Lung microvascular endothelial cell (primary cell): ENCODE data around the gene PPIP5K1. TPM values are rescaled to one million over a fixed set of nuclear protein-coding genes. Genes with fewer than 3 reads are reported as not detected.
A peak's percentile ranks its signal among the peaks of the same experiment; 100 is the strongest.

Source experiments
- DNase-seq, 2 donors: peaks; one replicate each; pipeline versions ENCODE4 v3.0.0 to v3.0.0-alpha.2; 2010; ENCODE audit warnings: low read depth in 2 of 2
- total RNA-seq: library from RNA; depleted of rRNA; stranded (reverse); fragments of >200 nt; gene quantifications from 2 replicates; pipeline ENCODE4 v1.2.1, GENCODE V29; 2014

Gene PPIP5K1
- total RNA-seq, 1 donor from 2014 or later, result 7.5 TPM

DNA sequence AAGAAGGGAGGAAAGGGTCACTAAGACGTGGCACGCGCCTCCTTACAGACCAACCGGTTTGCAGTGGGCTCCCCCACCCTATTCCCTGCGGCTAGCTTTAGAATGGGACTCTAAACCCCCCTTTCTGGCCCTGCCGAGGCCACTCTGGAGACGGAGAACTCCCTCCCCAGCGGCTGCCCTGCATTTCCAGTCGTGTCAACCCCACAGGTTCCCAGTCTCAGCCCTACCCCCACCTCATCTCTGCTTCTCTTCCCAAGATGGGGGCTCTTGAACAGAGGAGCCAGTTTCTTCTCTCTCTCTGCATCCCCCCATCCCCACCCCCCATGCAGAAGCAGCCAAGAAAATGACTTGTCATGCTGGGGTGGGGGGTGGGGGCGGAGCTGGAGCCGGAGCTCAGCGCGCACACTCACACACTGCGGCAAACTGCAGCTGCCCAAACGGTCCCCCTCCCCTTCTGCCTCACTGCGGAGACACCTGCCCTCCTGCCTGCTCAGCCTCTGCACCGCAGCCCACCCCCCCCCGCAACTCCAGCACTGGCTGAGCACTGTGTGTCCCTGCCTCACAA is 71.7 kb downstream of the PPIP5K1 start:
- peak; percentile 25 to 36 for DNase-seq

DNA sequence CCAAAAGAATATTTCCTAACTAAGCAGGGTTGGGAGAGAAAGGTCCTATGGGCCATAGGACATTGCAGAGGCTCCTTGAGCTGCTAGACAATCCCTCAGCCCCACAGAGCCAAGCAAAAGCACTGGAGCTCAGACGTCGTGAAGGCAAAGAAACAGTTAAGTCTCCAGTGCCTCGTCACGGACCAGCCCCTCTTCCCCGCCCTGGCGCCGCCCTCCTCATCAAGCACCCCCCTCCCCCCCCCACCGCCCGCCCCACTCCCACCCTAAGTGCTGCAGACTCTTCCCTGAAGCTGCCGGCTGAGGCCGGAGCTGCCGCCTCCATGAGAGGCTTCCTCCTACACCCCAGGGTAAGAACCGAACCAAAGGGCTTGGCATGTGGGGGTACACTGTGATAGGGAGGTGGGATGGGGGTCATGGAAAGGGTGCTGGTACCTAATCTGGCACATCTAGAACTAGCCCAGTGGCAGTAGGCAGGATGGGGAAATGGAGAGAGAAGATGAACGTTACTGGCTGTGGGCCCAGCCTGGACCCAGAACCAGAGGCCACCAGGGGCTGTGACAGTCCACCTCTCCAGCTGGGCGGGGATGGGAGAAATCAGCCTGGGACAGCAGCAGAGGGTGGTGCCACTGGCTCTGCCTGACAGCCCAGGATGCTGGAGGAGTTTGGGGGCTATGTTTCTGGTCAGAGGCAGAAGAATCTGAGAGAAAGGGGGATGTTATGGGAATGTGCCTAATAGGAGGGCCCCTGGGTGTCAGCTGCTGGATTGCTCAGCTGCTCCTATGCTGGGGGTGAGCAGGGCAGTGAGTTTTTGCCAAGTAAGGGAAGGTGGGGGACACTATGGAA is 72.4 kb downstream of the PPIP5K1 start, which contains the start of gene MAP1A:
MAP1A (plus strand) TSS at position 255 of the 843 bp plus-strand sequence. CDS start 3,866 bp downstream, outside the sequence.
- DNase-seq, result peak in 1 of 2 donors; percentile 32

DNA sequence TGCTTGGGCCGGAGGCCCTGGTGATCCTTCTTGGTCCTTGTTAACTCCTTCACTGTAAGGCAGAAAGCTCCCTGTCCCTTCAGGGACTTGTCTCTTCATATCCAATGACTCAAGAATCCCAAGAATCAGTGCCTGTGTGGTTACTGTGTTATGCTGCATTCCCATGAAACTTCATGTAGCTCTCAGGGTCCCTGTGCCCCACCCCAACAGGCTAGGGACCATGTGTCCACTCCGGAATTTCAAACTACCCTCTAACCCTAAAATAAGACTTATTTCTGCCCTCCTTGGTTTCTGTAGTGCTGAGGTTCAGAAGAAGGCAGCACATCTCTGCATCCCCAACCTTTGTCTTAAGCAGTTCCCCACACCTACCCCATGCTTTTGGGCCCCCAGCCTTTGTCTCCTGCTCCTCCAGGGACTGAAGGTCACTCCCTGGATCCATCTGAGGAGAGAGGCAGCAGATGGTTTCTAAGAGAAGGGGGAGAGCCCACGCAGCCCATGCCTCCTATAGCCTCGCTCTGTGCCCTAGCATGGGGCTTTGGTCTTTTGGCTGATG is 73.1 kb downstream of the PPIP5K1 start:
- no peak for DNase-seq

DNA sequence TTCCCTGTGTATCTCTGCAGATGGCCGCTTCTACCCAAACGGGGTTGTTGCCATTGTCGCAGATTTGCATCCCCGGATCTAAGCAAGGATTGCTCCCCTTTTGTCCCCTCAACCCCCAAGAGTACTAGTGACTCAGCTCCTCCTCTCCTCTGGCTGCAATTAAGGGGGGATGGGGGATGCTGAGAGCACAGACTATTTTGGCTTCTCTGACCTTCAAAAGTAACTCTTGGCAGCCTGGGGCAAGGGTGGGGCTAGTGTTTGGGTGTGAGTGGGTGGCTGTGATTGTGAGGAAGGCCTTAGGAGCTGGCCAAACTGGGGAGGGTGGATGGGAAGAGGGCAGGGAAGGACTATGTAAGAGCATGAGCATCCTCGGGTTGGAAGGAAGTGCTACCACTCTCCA is 73.8 kb downstream of the PPIP5K1 start:
- no peak for DNase-seq

DNA sequence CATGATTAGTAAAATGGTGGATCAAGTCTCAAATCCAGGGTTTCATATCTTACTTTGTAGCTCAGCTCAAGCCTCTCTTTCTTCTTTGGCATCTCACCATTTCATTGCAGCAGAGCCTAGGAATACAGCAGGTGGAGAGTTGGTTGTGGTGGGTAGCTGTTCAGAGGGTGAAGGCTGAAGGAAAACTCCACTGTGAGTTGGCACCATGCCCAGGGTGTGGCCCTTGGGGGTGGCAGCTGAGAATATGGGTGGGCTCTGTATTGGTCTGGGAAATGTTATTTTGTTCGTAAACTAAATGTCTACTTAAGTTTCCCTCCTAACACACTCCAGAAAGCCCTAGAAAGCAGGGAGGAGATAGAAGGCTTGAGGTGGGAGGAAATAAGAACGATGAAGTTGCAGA is 74.3 kb downstream of the PPIP5K1 start:
- no peak for DNase-seq

DNA sequence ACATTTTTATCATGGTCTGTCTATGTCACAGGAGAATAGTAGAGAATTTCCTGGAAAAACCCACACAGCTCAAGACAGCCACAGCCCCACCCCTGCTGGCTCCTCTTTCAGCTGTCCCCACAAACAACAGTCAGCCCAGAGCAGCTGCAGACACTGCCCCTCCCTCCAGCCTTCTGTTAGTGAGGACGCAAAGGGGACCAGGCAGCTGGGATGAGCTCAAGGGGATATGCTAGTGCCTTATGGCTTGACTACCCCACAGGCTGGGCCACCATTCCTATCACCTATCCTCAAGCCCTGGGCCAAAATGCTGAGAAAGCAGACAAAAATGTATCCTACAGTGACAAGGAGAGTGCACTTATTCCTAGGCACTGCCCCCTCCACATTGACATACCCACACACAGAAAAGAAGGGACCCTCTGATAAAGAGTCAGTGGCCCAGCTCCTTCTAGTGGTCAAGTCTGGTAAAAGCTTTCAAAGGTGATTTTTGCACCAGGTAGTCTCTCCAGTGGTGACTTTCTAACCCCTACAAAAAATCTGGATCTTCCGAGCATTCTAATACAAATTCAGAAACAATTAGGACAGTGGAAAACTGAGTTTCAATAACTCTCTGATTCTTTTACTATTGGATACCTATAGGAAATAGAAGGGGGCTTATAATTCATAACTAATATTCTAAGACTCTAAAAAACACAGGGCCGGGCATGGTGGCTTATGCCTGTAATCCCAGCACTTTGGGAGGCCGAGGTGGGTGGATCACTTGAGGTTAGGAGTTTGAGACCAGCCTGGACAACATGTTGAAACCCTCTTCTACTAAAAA is 75.6 kb downstream of the PPIP5K1 start:
- peak; percentile 32 to 36 for DNase-seq

DNA sequence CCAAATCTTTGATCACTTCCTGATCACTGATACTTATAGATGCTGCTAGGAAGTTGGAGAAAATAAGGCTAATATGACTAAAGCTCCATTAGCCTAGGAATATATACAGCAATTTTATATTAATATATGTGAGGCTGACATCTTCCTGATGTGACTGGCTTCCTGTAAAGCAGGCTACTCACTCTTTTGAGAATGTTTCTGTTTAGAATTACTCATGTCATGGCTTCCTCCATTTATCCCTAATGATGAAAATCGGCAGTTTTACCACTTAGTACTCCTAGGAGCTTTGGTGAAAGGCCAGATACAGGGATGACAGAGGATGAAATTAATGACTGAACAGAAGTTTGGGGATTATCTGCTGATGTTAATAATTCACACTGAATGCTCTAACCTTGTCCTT is 76.5 kb downstream of the PPIP5K1 start:
- peak in 1 of 2 donors; percentile 71 for DNase-seq

DNA sequence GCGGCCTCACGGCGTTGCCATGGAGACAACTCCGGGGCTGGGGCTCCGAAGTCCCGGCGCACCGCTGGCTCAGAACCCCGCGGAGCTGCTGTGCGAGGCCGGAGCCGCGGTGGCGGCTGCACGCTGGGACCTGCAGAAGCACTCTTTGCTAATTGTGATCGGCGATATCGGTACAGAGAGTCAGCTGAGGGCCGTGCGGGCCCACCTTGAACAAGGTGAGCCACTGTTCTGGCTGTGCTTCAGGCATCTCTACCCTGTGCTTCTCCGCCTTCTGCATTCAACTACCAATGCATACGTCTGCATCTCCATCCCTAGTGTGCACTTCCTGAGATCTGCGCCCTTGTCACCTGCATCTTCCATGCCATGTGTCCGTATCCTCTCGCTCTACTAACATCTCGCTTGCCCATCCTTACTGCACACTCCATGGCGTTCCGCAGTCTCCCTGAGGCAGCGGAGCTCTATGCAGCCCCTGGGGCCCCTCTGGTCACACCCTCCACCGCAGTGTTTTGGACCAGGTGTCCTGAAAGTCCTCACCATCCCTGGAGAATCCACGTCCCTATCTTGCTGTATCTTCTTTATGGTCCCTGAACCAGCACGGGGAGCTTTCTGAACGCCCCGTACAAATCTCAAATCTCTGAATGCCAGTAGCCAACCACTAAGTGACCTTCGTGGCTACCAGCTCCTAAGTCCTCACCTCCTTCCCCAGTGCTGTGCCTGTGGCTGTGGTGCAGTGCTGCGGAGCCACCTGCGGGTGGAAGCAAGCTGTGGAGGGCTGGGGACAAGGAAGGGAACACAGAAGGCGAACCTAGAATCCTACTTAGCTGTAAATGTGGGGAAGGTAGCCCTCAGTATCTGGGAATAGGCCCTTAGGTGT is 78.8 kb downstream of the PPIP5K1 start:
- DNase-seq, result peak; percentile 25 to 37

DNA sequence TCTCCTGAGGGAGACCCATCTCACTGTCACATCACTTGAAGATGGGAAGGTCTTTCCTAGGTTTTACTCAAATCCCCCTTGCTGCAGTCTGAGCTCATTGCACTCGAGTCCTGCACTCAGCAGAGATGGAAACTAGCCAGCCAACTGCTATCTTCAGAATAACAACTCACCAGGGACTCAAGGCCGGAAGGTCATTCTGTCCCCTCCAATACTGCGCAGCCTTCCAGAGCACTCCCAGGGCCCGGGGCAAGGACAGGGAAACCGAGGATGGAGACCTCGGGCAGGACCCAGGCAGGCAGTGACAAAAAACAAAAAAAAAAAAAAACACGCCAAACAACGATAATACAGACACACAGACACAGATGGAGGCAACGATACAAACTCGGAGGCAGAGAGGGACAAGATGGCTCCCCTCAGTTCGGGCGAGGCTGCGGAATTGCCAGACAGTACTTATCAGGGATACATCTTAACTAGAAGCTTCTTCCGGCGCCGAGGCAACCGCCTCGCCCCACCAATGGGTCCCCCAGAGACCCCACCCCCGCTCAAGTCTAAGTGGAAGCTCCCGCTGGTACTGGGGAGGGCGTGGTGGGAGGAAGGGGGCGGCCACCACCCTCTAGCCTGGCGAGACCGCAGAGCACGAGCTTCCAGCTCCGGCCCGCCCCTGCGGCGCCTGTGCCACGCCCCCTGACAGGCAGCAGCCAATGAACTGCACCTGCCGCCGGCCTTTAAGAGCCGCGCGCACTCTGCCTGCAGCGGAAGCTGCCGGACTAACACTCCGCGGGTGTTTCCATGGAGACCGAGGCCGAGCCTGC is 79.6 kb downstream of the PPIP5K1 start:
- DNase-seq, result peak; percentile 99

DNA sequence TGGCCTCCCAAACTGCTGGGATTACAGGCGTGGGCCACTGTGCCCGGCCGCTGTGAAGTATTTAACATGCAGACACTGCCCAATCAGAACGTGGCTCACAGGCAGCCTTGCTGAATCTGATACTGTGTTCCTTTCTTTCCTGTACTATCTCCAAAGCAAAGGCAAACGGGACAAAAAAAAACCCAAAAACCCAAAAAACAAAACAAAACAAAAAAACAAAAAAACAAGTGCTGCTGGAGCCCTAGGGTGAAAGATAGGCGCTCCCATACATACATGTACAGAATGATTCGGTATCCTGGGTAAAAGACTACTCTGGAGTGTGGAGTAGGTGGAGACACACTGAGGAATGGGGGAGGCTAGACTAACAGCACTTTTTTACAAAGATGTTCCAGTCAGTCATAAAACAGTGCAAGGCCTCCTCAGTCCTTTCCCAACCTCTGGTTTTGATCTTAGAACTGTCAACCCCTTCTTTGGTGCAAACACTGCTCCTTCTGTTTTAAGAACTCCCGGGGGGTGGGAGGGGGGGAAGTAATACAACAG is 80.3 kb downstream of the PPIP5K1 start:
- DNase-seq, result no peak

DNA sequence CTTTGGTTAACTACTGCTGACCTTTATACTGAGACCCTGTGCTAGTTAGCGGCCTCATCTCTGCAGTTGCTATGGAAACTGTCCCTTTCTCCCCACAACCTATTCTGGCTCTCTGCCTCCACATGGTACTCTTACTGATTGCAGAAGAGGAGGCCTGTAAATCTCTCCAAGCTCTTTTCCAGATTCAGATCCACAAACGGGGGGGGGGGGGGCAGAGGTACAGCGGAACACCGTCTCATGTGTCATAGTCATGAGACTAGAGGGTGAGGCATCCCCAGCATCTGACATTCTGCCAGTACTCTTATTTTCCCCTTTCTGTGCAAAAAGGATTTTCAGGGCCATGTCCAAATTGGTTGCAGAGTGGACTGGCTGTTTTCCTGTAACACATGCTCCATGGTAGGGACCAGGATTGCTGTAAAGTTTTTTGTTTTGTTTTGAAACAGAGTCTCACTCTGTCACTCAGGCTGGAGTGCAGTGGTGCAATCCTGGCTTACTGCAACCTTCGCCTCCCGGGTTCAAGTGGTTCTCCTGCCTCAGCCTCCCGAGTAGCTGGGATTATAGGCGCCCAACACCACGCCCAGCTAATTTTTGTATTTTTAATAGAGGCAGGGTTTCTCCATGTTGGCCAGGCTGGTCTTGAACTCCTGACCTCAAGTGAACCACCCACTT is 80.9 kb downstream of the PPIP5K1 start:
- no peak for DNase-seq

DNA sequence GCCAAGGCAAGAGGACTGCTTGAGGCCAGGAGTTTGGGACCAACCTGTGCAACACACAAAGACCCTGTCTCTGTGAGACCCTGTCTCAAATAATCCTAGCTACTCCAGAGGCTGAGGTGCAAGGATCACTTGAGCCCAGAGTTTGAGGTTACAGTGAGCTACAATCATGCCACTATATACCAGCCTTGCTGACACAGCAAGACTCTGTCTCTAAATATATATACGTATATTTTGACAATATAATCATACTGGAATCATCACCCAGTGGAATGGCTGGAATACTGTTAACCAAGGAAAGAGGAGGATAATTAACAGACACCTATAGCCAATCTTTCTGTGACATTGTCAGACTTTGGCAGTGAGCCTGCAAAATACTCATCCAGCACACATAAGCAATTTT is 81.6 kb downstream of the PPIP5K1 start:
- DNase-seq, result no peak

DNA sequence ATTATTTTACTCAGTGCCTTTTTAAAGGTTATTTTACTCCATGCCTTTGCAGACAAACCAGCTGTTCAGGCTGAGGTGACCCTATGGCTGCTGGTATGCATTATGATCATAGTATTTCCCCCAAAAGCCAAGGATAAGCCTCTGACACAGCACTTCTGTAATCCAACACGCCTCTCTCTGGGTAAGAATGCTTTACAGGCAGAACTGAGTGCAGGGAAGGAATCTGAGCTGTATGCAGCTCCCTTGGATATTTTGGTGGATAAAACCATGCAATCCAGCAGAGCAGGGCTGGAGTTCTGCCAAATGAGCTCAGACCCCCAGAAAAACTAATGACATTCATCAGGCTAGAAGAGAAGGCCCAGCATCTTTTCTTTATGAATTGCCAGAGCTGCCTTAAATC is 84.3 kb downstream of the PPIP5K1 start:
- DNase-seq, result no peak

DNA sequence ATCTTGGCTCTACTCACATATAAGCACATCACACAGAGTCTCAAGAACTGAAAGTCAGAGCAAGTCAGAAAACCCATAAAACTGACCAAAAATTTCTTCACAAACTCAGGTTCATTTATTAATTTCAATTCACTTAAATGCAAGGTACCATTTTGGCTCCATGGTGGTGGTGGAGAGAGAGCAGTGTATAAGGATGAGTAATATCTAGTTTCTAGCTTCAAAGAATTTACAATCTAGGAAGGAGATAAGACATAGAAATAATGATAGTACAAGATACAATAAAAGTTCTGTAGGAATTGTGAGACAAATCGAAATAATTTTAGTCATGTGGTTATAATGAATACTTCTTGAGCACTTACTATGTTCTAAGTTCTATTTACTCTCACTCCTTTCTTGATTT is 90.4 kb downstream of the PPIP5K1 start:
- no peak for DNase-seq

DNA sequence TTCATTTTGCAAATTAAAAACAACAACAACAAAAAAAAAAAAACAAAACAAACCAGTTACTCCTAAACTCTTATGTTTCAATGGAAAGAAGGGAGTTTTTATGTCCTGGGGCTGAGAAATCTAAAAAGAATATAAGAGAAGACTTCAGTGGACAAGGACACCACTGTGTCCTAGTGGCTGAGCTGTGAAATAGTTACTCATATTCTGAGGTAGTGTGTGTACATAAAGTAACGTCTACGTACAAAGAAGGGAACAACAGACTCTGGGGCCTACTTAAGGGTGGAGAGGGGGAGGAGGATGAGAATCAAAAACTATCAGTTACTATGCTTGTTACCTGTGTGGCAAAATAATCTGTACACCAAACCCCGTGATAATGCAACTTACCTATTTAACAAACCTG is 91.0 kb downstream of the PPIP5K1 start:
- no peak for DNase-seq

DNA sequence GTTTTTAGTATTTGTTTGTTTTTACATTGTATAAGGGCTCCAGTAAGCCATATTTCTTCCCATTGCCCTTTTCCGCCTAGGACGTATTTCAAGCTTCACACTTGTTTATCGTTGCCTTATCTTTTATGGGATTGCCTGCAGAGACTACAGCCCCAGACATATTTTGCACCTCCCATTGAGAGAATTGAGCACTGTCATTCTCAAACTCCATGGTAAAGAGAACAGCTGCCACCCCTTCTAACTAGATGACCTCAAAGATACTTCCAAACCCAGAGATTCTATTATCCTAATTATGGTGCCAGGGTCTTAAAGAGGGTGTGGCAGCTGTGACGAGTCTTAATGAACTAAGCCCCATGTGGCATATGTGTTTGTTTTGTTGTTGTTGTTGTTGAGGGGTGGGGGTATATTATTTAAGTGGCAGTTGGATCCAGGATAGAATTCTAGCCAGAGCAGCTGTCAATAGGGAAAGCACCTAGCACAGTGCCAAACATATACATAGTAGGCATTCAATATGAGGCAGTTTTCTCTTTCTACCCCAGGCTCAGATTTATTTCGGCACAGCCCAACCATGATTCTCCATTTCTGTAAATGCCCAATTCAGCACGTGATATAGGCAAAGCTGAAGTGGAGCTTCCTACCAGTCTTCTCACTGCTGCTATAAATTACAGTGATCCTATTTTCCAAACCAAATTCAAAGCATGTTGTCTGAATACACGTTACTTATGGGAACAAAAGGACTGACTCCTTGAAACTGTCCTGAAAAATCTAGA is 96.1 kb downstream of the PPIP5K1 start:
- no peak for DNase-seq

DNA sequence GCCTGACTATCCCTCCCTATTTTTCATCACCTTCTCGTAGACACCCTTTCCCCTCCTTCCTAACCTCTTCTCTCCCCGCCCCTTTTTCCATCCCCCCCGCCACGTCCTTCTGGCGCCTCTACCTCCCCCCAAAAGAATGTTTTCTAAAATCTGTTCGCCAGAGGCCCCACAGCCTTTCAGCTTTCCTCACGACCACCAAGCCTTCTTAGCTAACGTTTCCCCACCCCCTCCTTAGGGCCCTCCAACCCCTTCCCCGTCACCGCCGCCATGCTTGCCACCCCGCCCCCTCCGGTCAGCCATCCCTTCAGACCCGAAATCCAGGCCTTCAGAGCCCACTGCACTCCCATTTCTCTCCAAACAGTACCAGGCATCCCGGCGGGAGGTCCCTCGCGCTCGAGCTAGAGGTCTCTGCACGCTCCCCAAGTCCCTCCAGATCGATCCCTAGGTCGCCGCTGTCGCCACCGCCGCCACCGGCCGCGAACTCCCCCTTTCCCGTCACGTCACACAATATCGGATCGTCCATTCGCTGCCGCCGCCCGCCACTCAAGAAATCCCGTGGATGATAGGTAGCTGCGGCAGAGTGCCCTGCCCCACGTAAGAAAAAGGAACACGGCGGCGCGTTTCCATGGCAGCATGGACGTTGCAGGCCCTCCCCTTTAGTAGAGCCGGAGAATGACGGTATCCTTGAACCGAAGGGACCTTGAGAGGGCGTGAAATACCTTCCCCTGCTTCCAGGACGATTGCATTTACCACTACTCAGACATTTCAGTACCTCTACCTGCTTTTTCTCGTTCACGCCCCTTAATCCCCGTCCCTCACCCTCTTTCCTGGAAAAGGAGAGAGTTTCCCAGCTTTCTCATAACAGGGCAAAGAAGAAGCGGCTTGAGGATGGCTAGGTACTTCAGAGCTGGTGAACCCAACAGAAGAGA is 97.1 kb downstream of the PPIP5K1 start, which contains the start of gene TP53BP1:
TP53BP1 (minus strand) TSS at position 484 of the 929 bp plus-strand sequence; CDS start at position 371, 113 bp downstream.
- peak; percentile 94 to 96 for DNase-seq
